ENCODE data around the gene IGSF21.
"Not testable (repeated sequence)": the region's sequence is repeated elsewhere in the genome, so short reads cannot be mapped to it uniquely, and the experiment has no call there.

Gene IGSF21

DNA sequence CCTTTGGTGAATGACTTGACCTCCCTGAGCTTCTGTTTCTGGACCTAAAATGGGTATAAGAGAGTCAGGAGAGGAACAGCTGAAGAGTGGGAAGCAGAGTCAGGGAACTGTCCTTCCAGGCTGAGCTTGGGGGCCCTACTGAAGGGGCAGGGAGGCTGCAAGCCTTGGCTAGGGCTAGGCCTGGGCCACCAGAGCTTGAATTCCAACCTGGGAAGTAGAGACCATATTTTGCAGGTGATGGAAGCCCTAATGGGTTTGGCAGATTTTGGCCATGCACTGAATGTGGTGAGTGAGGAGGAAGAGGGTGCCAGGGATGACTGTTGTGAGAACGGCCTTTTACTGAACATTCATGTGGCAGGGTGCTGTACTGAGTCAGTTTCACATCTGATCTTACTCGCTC is 303.7 kb downstream of the IGSF21 start:
- no peak for DNase-seq

DNA sequence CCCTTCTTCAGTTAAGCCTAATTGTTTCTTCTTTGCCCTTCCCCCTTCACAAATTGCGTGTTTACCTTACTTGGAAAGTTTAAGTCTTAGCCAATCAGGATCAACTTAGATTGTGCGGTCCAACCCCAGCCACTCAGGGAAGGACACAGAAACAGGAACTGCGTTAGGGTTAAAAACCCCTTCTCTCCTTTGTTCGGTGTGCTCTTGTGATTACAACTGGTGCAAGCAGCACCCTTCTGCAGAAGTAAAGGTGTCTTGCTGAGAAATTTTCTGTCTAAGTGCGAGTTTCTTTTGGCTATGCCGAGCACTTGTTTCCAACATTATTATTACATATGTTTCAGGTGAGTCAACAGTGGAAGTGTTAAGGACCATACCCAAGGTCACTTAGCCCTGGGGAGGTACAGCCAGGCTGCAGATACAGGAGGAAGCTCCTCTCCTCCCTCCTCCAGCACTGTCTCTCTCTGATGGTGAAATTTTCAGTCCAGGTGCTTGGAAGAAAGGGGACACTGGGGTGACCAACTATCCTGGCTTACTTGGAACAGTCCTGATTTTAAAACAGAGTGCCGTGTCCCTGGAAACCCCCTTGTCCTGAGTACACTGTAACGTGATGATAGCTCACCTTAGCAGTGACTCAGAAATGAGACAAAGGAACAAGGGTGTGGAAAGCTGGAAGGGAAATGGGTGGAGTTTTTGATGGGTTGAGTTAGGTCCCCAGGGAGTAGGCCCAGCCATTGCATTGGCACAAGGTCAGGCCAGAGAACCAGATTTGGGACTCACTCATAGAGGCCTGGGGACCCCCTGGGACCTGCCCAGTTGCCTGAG is 304.4 kb downstream of the IGSF21 start:
- no peak for DNase-seq

DNA sequence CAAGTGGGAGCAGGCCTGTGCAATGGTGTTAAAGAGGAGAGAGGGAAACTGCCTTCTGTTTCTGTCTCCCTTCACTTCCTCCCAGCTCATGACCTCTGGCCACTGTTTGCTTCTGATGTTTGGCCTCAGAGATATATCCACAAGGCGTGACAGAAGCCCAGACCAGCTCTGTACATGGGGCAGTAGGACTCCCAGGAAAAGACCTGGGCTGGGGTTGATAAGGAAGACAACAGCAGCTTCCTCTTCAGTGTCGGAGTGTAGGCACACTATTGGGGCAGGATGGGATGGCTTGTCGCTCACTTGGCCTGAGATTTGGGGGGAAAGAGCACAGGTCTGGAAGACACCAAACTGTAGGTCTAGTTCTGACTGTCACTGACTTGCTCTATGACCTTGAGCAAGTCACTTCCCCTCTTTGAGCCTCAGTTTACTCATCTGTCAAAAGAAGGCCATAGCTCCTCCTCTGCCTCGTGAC is 305.3 kb downstream of the IGSF21 start:
- DNase-seq = no peak

DNA sequence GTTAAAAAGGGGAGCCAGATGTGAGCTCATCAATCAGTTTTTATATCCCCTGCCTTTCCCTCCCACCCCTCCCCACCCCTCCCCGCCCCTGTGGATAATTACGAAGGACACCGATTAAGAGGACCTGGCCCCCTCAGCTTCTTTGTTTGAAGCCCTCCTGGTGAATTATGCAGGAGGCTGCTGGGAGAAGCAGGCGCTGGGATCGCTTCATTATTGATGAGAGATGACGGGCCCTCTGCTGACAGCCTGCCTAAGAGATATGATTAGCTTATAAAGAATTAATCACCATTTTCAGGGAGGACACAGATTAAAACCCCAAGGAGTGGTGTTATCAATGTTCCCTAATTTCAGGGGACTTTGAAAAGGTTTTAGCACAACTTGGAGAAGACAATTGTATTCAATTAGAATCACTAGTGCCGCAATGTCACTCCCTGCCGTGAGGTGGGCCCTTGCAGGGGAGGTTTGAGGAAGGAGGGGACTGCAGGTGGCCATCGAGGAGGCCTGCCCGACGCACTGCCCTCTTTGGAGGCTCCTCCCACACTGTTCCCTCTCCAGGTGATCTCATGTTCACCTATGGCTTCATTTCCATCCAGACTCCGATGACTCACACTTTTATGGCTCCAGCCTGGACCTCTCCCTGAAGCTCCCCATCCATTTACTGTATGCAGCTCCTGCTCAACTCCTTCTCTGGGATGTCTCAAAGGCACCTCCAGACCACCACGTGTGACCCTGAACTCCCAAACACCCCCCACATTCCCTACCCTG is 306.1 kb downstream of the IGSF21 start:
- no peak for DNase-seq

DNA sequence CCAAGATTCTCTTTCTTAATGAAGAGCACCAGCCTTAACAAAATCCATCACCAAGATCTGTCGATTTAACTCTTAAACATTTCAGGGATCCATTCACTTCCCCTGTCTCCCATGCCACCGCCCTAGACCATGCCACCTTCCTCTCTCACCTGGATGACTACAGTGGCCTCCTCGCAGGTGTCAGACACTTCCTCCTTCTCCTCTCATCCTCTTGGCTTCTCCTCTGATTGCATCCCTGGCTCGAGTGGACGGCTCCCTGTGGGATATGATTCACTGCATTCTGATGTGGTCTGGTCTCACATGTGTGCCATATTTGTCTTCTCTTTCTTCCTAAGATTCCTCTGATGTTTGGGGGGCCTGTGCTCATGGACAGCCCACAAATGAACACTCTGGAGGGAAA is 306.7 kb downstream of the IGSF21 start:
- DNase-seq = no peak

DNA sequence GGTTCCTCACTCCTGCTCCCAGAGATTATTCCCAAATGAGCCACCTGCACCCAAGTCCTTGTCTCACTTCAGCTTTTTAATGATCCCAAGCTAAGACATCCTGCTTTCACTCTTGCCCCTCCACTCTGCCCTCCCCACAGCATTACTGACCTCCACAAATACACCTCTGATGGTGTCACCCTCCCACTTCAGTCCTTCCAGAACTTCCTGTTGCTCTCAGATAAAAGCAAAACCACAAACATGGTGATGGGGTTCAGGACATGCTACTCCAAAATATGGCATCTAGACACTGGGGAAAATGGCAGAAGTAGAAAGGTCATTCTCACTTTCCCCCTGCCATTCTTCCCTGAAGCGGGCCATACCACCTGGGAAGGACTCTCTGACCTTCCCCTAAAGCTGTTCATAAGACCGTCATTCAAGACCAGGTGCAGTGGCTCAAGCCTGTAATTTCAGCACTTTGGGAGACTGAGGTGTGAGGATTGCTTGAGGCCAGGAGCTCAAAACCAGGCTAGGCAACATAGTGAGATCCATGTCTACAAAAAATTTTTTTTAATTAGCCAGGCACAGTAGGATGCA is 307.4 kb downstream of the IGSF21 start:
- DNase-seq = no peak

DNA sequence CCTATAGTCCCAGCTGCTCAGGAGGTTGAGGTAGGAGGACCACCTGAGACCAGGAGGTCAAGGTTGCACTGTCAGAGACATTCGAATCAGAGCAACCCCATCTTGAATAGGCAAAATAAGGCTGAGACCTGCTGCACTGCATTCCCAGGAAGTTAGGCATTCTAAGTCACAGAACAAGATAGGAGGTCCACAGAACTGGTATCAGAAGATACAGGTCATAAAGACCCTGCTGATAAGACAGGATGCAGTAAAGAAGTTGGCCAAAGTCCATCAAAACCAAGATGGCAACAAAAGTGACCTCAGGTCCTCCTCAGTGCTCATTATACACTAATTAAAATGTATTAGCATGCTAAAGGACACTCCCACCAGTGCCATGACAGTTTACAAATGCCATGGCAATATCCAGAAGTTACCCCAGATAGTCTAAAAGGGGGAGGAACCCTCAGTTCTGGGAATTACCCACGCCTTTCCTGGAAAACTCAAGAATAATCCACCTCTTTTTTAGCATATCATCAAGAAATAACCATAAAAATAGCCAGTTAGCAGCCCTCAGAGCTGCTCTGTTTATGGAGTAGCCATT is 307.9 kb downstream of the IGSF21 start:
- DNase-seq = no peak

DNA sequence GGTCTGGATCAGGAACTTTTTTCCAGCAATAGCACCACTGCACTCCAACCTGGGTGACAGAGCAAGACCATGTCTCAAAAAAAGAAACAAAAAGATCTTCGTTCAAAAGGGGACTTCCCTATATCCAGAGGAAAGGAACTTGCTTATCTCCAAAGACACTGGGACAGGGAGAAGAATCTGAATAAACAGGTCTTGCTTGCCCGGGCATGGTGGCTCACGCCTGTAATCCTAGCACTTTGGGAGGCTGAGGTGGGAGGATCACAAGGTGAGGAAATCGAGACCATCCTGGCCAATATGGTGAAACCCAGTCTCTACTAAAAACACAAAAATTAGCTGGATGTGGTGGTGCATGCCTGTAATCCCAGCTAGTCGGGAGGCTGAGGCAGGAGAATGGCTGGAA is 308.5 kb downstream of the IGSF21 start:
- DNase-seq = not testable (repeated sequence)

DNA sequence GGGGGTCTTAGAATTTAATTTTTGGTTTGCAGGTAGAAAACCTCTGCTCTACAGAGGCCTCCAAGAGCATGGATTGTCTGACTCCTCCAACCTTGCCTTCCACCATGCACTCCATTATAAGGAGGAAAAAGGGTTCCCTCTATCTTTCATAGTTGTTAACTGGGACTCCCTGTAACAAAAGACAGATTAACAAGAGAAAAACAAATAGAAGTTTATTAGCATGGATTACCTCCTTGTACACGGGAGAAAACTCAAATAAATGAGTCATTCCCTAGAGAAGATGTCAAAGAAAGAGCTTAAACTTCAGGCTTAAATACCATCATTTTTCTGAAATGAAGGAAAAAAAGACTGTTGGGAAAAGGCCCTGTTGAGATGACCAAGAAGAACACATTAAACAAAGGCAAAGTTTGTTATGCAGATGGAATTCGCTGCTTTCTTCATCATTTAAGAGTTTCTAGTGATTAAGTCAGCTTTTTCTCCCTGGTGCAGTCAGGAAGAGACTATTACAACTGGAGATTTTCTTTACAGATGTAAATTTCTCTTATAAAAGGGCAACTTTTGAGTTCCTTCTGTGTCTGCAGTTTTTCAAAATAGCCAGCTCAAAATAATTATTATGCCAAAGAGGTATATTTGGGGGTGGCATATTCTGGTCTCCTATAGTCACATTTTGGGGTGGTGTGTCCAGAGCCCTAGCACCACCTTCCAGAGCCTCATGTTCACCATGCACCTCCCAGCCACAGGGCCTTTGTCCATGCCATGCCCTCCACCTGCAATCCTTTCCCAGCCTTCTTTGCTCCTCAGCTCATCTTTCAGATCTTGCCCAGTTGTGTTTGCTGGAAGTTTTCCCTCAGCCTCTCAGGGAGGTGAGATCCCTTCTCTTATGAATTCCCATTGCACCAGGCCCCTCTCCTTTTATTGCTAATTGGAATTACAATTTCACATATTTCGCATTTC is 310.0 kb downstream of the IGSF21 start:
- no peak for DNase-seq

DNA sequence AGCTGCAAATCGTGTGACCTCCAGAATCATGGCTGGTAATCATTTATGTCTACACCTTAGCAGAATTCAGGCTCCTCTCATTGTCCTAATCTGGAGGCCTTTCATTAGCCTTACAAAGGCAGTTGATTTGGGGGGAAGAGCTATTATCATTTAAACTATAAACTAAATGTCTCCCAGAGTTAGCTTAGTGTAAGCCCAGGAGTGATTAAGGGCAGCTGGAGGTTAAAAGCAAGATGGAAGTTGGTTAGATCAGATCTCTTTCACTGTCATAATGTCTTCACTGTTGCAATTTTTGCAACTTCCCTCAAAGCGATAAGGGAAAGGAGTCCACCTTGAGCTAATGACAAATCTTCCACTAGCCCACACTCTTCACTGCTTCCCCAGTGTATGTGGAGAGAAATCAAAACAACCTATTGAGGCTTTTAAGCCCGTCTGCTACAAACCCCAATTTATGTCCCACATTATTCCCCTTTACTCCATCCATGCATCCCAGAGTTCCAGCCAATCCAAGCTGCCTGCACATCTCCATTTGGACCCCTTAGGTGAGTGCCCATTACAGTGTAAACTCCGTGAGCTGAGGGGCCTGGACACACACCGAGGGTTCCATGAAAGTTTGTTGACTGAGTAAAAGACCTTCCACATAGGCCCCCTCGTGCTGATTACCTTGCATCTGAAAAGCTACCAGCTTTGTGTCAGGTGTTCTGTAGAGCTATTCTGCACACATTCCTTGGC is 311.7 kb downstream of the IGSF21 start:
- DNase-seq = no peak

DNA sequence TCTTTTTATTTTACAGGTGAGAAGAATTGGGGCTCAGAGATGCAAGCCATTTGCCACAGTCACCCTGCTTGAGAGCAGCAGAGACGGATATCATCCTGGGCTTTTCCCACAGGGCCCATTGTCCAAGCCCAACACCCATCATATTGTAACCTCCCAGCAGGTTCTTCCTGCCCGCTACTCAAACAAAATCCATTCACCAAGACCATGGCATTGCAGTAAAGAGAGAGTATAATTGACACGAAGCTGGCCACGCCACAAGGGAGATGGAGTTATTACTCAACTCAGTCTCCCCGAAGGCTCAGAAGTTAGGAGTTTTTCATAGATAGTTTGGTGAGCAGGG is 312.2 kb downstream of the IGSF21 start:
- DNase-seq = no peak

DNA sequence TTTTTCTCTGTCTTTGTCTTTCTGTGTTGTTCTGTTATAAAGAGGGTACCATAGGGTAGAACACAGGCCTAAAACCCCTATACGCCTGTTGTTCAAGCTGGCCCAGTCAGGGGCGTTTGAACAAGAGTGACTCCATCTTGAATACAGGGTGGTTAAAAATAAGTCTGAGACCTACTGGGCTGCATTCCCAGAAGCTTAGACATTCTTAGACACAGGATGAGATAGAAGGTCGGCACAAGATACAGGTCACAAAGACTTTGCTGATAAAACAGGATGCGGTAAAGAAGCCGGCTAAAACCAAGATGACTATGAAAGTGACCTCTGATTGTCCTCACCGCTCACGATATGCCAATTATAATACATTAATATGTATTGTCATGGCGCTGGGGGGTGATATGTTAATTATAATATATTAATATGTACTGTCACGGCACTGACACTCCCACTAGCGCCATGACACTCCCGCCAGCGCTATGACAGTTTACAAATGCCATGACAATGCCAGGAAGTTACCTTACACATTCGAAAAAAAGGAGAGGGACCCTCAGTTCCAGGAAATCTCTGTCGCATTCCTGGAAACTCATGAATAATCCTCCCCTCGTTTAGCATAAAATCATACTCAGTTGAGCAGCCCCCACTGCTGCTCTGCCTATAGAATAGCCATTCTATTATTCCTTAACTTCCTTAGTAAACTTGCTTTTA is 314.6 kb downstream of the IGSF21 start:
- DNase-seq = no peak

DNA sequence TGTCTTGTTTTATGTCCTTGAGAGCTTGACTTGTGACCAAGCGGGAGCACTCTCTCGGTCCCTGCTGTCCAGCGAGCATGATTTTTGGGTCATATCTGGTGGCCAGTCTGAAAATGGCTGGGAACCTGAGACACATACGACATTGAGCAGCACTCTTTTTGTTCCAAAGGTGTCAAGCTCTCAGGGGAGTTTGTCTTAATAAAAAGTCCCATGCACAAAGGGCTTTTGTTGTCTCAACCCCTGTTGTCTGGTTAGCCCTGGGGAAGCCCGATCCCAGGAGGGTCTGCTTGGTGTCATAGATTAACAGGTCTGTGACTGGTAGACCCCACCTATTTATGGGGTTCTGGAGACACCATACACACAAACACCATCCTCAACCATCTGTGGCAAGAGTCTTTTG is 315.4 kb downstream of the IGSF21 start:
- no peak for DNase-seq

DNA sequence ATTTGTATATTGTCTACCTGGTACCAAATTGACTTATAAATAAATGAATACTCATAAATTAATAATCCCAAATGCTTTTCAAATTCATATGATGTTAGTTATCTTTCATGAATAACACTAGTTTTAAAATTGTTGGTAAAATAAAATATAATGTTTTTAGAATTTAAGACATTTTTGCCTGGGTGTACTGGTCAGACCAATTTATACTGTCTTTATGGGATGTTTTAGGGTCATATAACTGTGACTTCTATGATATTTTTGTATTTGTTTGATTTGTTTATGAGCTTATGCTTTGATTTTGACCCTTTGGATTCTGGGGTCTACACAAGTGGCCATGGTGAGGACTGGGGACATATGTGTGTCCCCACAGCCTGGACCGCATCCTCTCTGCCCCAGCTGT is 319.0 kb downstream of the IGSF21 start:
- DNase-seq = no peak

Measured in effector CD4-positive, alpha-beta T cell (primary cell).